Pancreas (tissue), 10 donors: ENCODE results near the gene PRPSAP2. TPM values are rescaled to one million over a fixed set of nuclear protein-coding genes. Genes with fewer than 3 reads are reported as not detected.
A peak's percentile ranks its signal among the peaks of the same experiment; 100 is the strongest.

ENCODE experiments used
- ATAC-seq, 4 donors: fragments of 200-7000 bp; cut with Tn5 transposase; one replicate each; pipeline versions ENCODE4 v1.8.0 to v1.9.1; 2020; ENCODE audit warnings: mild to moderate bottlenecking in 4 of 4, moderate library complexity in 4 of 4
- DNase-seq, 6 donors: peaks; one replicate each; pipeline ENCODE4 v3.0.0-alpha.2; 2020
- FAIRE-seq: peaks from 2 replicates; lab custom pipeline; 2012; peaks lifted over from hg19 to GRCh38; lab: Jason Lieb, UNC
- H3K27ac ChIP-seq, 4 donors: fragments of 200-600 bp; sonication (generic); 1 replicate in 3 of 4; 2 replicates in 1 of 4; pipeline versions ENCODE4 v1.5.0 to v1.8.0; 2020
- H3K27me3 ChIP-seq, 4 donors: fragments of 200-600 bp; one replicate each; pipeline ENCODE4 v1.8.0; 2021
- H3K36me3 ChIP-seq, 3 donors: fragments of 200-600 bp; sonication (generic) in 1 of 3; one replicate each; pipeline versions ENCODE4 v1.5.0 to v1.8.0; 2020 to 2021
- H3K4me1 ChIP-seq, 3 donors: fragments of 200-600 bp; one replicate each; pipeline ENCODE4 v1.8.0; 2021
- H3K4me3 ChIP-seq, 4 donors: fragments of 200-600 bp; sonication (generic) in 2 of 4; one replicate each; pipeline versions ENCODE4 v1.5.0 to v1.8.0; 2020 to 2021
- H3K9me3 ChIP-seq, 4 donors: fragments of 200-600 bp; one replicate each; pipeline ENCODE4 v1.8.0; 2021
- CTCF ChIP-seq, 4 donors: fragments of 200-600 bp; sonication (generic) in 3 of 4; IDR thresholded peaks; one replicate each; pipeline versions ENCODE4 v1.5.0 to v1.8.0; 2021; ENCODE audit warnings: antibody characterized with exemption in 4 of 4
- WGBS, 2 donors: extraction: QIAGEN DNeasy Blood & Tissue Kit; methylation state at CpG; one replicate each; pipeline ENCODE4 v1.1.7; 2013; 5-methylcytosine and 5-hydroxymethylcytosine counted together
- intact Hi-C, 3 donors: fragments of 100-400 bp; cut with DNase I; formaldehyde crosslinking; loops; one replicate each; pipeline versions ENCODE4 v1.11.1 to v1.14.2; 2022
- polyA plus RNA-seq, 2 donors: library from polyadenylated mRNA; stranded (reverse); fragments of 200-250 nt; gene quantifications; one replicate each; pipeline ENCODE4 v1.2.3, GENCODE V29; 2013
- total RNA-seq, 6 donors: library from RNA; stranded (reverse); fragmentation: NEBNext Ultra II Directional in 4 of 6; extraction: Animal tissue kit (Norgen Biotek cat#: 25700) in 4 of 6; gene quantifications; one replicate each; pipeline versions ENCODE4 v1.2.1 to v1.2.4, GENCODE V29; 2021 to 2023
- donor health status: healthy with polysubstance abuse.
- donor health status: DM: no; HTN: no; CAD: no; lungs with moderate emphysema.
- donor health status: DM: no; HTN: no; CAD: no.
- donor health status: control.
- donor health status: control.
- donor health status: Bipolar disorder and iron deficiency.
- donor health status: DM: yes; HTN: yes; CAD: no.
- donor health status: DM: no; HTN: no; CAD: no.
- donor health status: DM: no; HTN: no; CAD: no.
- donor health status: DM: yes; HTN: yes; CAD: no.

The PRPSAP2 gene
- total and polyA plus RNA-seq, 8 donors, result 9.5 to 22.3 (median 15.6) TPM

GRCh38 chr17:18866866-18867813 is 9.2 kb downstream of the PRPSAP2 start:
- no peak for ATAC-seq
- Histone ChIP-seq H3K4me1 (no peaks in the 10 kb centered on the region), H3K4me3 (no peak overlapping the region), H3K9me3 (no peaks in the 10 kb centered on the region), H3K27me3 (no peaks in the 10 kb centered on the region), H3K36me3 (peaks cover 0 to 4% (median 0%) of the 10 kb centered on the region in 3 donors), H3K27ac (no peak overlapping the region)
- intact Hi-C loops, result no loop called here
- WGBS, 2 donors, result 65% methylated on average over 8 of the region's 8 CpGs
- DNase-seq, result peak in 1 of 6 donors; percentile 7
- no peak for FAIRE-seq
- no peak for TF ChIP-seq CTCF (IDR thresholded peaks at IDR 0.05)

GRCh38 chr17:18877104-18877645 is 19.2 kb downstream of the PRPSAP2 start:
- H3K4me1 ChIP-seq, result no peaks in the 10 kb centered on the region
- intact Hi-C loops, result no loop called here
- no peak overlapping the region for H3K4me3 ChIP-seq
- H3K27ac ChIP-seq, result no peak overlapping the region
- ATAC-seq (no peak), FAIRE-seq (no peak), DNase-seq (no peak)
- TF ChIP-seq CTCF (IDR thresholded peaks at IDR 0.05), result no peak
- peaks cover 0 to 43% (median 0%) of the 10 kb centered on the region in 3 donors for H3K36me3 ChIP-seq
- 94 to 95% methylated on average over 6 of the region's 6 CpGs for WGBS, 2 donors
- no peaks in the 10 kb centered on the region for H3K9me3 ChIP-seq
- no peaks in the 10 kb centered on the region for H3K27me3 ChIP-seq

- peak; percentile 39 for FAIRE-seq
- no peaks in the 10 kb centered on the region for H3K9me3 ChIP-seq
- WGBS, 2 donors, result 80 to 87% methylated on average over 4 to 5 of the region's 9 CpGs
- H3K4me3 ChIP-seq, result no peak overlapping the region
- peaks cover 0 to 3% (median 0%) of the 10 kb centered on the region in 3 donors for H3K36me3 ChIP-seq
- ATAC-seq, result no peak
- TF ChIP-seq CTCF (IDR thresholded peaks at IDR 0.05), result no peak
- intact Hi-C loops, result no loop called here
- H3K4me1 ChIP-seq, result no peaks in the 10 kb centered on the region
- no peak for DNase-seq
- no peak overlapping the region for H3K27ac ChIP-seq
- no peaks in the 10 kb centered on the region for H3K27me3 ChIP-seq
These were observed 30.9 kb downstream of the PRPSAP2 start for GRCh38 chr17:18888766-18889290.

GRCh38 chr17:18889658-18890057 is 31.7 kb downstream of the PRPSAP2 start:
- no peak overlapping the region for H3K4me3 ChIP-seq
- ATAC-seq (no peak), FAIRE-seq (no peak), DNase-seq (no peak)
- no peak for TF ChIP-seq CTCF (IDR thresholded peaks at IDR 0.05)
- WGBS, 2 donors, result 46 to 51% methylated on average over 5 of the region's 5 CpGs
- no peaks in the 10 kb centered on the region for H3K27me3 ChIP-seq
- no peaks in the 10 kb centered on the region for H3K9me3 ChIP-seq
- peaks cover 0 to 2% (median 0%) of the 10 kb centered on the region in 3 donors for H3K36me3 ChIP-seq
- H3K27ac ChIP-seq, result peak overlapping the region in 2 of 4 donors; percentile 0 to 33
- H3K4me1 ChIP-seq, result no peaks in the 10 kb centered on the region
- intact Hi-C loops, result no loop called here
